ENCODE measurements around the gene NKD2.

DNA sequence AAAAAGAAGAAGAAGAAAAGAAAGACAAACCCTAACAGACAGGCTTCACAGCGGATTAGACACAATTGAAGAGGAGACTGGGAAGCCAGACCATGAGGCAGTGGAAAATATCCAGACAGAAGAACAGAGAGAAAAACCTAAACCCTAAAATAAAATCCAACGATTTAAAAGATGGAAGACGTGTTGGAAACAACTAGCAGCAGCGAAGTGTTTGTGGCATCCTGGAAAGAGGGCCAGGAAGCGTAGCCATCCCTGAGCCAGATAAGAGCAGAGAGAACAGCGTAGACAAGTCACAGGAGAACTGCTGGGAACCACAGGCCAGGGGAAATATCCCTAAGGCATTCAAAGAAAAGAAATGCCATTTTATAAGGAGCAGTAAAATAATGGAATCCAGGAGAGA is 39.7 kb upstream of the NKD2 start:
- TF ChIP-seq, protein P1, sequence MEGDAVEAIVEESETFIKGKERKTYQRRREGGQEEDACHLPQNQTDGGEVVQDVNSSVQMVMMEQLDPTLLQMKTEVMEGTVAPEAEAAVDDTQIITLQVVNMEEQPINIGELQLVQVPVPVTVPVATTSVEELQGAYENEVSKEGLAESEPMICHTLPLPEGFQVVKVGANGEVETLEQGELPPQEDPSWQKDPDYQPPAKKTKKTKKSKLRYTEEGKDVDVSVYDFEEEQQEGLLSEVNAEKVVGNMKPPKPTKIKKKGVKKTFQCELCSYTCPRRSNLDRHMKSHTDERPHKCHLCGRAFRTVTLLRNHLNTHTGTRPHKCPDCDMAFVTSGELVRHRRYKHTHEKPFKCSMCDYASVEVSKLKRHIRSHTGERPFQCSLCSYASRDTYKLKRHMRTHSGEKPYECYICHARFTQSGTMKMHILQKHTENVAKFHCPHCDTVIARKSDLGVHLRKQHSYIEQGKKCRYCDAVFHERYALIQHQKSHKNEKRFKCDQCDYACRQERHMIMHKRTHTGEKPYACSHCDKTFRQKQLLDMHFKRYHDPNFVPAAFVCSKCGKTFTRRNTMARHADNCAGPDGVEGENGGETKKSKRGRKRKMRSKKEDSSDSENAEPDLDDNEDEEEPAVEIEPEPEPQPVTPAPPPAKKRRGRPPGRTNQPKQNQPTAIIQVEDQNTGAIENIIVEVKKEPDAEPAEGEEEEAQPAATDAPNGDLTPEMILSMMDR (IDR thresholded peaks at IDR 0.05; ENCODE audit: insufficient read depth, low read length, poor library complexity, severe bottlenecking), result no peak
- no peak for TF ChIP-seq EZH2phosphoT487 (conservative IDR thresholded peaks at IDR 0.05; ENCODE audit: low read length)
